ENCODE measurements around the gene MPP7. TPM values are rescaled to one million over a fixed set of nuclear protein-coding genes. Genes with fewer than 3 reads are reported as not detected.
"Not testable (repeated sequence)": the region's sequence is repeated elsewhere in the genome, so short reads cannot be mapped to it uniquely, and the experiment has no call there.

MPP7 gene
- total and polyA plus RNA-seq, 3 donors from 2014 or later, result 9.7 to 22.7 (median 10.8) TPM

GRCh38 chr10:28326516-28327490 is 23.9 kb upstream of the MPP7 start:
- no peaks in the 10 kb centered on the region for H3K36me3 ChIP-seq (ENCODE audit: low read depth, missing control alignments)
- no peaks in the 10 kb centered on the region for H3K27me3 ChIP-seq
- TF ChIP-seq, protein P1, sequence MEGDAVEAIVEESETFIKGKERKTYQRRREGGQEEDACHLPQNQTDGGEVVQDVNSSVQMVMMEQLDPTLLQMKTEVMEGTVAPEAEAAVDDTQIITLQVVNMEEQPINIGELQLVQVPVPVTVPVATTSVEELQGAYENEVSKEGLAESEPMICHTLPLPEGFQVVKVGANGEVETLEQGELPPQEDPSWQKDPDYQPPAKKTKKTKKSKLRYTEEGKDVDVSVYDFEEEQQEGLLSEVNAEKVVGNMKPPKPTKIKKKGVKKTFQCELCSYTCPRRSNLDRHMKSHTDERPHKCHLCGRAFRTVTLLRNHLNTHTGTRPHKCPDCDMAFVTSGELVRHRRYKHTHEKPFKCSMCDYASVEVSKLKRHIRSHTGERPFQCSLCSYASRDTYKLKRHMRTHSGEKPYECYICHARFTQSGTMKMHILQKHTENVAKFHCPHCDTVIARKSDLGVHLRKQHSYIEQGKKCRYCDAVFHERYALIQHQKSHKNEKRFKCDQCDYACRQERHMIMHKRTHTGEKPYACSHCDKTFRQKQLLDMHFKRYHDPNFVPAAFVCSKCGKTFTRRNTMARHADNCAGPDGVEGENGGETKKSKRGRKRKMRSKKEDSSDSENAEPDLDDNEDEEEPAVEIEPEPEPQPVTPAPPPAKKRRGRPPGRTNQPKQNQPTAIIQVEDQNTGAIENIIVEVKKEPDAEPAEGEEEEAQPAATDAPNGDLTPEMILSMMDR (IDR thresholded peaks at IDR 0.05), result no peak
- TF ChIP-seq POLR2A (IDR thresholded peaks at IDR 0.05), result no peak
- H3K4me3 ChIP-seq, result no peak overlapping the region
- no peaks in the 10 kb centered on the region for H3K4me1 ChIP-seq
- H3K9me3 ChIP-seq, result no peaks in the 10 kb centered on the region
- intact Hi-C loops (cut with DNase I; ENCODE audit: low total_unique reads), result no loop called here
- WGBS, 2 donors, result 36 to 51% methylated on average over 10 of the region's 10 CpGs
- DNase-seq, result no peak
- H3K27ac ChIP-seq, result no peak overlapping the region

GRCh38 chr10:28320799-28321198 is 17.9 kb upstream of the MPP7 start:
- no peak for TF ChIP-seq POLR2A (IDR thresholded peaks at IDR 0.05)
- TF ChIP-seq, protein P1 (IDR thresholded peaks at IDR 0.05), result no peak
- intact Hi-C loops (cut with DNase I; ENCODE audit: low total_unique reads), result no loop called here
- WGBS, 2 donors, result 42 to 51% methylated on average over 4 of the region's 4 CpGs
- H3K4me1 ChIP-seq, result no peaks in the 10 kb centered on the region
- H3K36me3 ChIP-seq (ENCODE audit: low read depth, missing control alignments), result no peaks in the 10 kb centered on the region
- H3K9me3 ChIP-seq, result no peaks in the 10 kb centered on the region
- H3K4me3 ChIP-seq, result no peak overlapping the region
- no peak for DNase-seq
- H3K27ac ChIP-seq, result no peak overlapping the region
- H3K27me3 ChIP-seq, result no peaks in the 10 kb centered on the region

DNA sequence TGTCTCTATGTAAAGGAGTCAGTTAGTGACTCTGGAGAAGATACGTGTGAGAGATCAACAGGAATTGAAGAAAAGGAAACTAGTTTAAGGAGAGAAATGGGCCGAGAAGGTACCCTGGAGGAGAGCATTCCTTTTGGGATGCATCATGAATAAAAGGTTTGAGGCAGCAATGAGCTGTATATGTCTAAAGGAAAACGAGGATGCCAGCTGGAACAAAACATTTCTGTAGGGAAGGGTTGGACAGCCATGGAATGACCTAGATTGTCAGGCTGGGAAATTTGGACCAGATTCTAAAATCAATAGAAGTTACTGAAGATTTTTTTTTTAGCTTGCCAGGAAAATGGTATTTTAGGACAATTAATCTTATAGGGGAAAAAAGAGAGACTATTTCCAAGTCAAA is 17.2 kb upstream of the MPP7 start:
- no peaks in the 10 kb centered on the region for H3K27me3 ChIP-seq
- H3K36me3 ChIP-seq (ENCODE audit: low read depth, missing control alignments), result no peaks in the 10 kb centered on the region
- intact Hi-C loops (cut with DNase I; ENCODE audit: low total_unique reads), result no loop called here
- H3K4me1 ChIP-seq, result no peaks in the 10 kb centered on the region
- H3K9me3 ChIP-seq, result no peaks in the 10 kb centered on the region
- DNase-seq, result no peak
- H3K27ac ChIP-seq, result no peak overlapping the region
- 75 to 85% methylated on average over 3 of the region's 3 CpGs for WGBS, 2 donors
- H3K4me3 ChIP-seq, result no peak overlapping the region
- no peak for TF ChIP-seq POLR2A (IDR thresholded peaks at IDR 0.05)
- TF ChIP-seq, protein P1 (IDR thresholded peaks at IDR 0.05), result no peak

GRCh38 chr10:28319061-28319460 is 16.2 kb upstream of the MPP7 start:
- intact Hi-C loops (cut with DNase I; ENCODE audit: low total_unique reads), result not testable (repeated sequence)

DNA sequence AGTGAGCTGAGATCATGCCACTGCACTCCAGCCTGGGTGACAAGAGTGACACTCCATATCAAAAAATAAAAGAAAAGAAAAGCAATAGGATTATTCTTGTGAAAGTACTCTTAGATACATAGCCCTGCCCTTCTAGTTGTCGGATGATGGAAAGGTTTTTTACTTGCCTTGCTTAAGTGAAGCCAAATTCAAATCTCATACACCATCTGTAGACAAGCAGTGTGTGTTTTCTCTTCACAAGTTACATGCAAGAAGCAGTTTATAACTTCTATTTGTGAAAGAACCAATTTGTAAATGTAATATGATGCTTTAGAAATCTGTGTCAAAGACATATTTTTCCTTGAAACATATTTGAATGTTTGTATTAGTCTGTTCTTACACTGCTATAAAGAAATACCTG is 15.8 kb upstream of the MPP7 start:
- Histone ChIP-seq H3K9me3 (no peaks in the 10 kb centered on the region), H3K36me3 (ENCODE audit: low read depth, missing control alignments) (no peaks in the 10 kb centered on the region), H3K4me3 (no peak overlapping the region), H3K27me3 (no peaks in the 10 kb centered on the region), H3K27ac (no peak overlapping the region), H3K4me1 (no peaks in the 10 kb centered on the region)
- no peak for TF ChIP-seq POLR2A (IDR thresholded peaks at IDR 0.05)
- TF ChIP-seq, protein P1 (IDR thresholded peaks at IDR 0.05), result no peak
- intact Hi-C loops (cut with DNase I; ENCODE audit: low total_unique reads), result no loop called here
- DNase-seq, result no peak
- WGBS, 2 donors, result 91% methylated on average over 1 of the region's 1 CpG

More at GRCh38 chr10:28319061-28319460, 16.2 kb upstream of the MPP7 start:
- H3K9me3 ChIP-seq; H3K27me3 ChIP-seq; H3K4me1 ChIP-seq; H3K4me3 ChIP-seq; H3K27ac ChIP-seq; H3K36me3 ChIP-seq (ENCODE audit: low read depth, missing control alignments); DNase-seq: not testable (repeated sequence)

All from testis (tissue), 3 donors.